Retinal pigment epithelial cell (primary cell): ENCODE measurements around the gene ARFGAP1.

Experiments used
- DNase-seq: peaks from one replicate; pipeline ENCODE4 v3.0.0-alpha.2; 2010; ENCODE audit warnings: low read depth
- H3K4me3 ChIP-seq: 2 replicates; pipeline ENCODE4 v1.5.1; 2011; ENCODE audit warnings: mild to moderate bottlenecking, low read length, control low read depth, moderate library complexity
- TF ChIP-seq, protein P1 (sequence below): conservative IDR thresholded peaks from 2 replicates; pipeline ENCODE4 v1.5.1; 2011; ENCODE audit warnings: low read depth, low read length, control low read depth, inconsistent platforms

Gene ARFGAP1

DNA sequence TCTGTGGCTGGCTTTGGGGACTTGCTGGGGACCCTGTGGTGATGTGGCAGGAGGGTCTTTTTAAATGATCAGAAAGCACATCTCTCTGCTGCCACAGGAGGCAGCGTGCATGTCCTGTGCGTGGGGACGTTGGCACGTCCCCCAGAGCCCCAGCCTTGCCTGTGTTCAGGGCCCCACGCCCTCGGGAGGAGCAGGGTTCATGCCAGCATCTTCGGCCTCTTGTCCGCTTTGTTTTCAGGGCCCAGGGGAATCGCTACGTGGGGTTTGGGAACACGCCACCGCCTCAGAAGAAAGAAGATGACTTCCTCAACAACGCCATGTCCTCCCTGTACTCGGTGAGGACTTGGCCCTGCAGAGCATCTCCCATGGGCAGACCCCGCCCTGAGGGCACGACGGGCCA lies 6.0 kb downstream of the ARFGAP1 start:
- H3K4me3 ChIP-seq, result no peak overlapping the region
- DNase-seq, result no peak
- TF ChIP-seq, protein P1, sequence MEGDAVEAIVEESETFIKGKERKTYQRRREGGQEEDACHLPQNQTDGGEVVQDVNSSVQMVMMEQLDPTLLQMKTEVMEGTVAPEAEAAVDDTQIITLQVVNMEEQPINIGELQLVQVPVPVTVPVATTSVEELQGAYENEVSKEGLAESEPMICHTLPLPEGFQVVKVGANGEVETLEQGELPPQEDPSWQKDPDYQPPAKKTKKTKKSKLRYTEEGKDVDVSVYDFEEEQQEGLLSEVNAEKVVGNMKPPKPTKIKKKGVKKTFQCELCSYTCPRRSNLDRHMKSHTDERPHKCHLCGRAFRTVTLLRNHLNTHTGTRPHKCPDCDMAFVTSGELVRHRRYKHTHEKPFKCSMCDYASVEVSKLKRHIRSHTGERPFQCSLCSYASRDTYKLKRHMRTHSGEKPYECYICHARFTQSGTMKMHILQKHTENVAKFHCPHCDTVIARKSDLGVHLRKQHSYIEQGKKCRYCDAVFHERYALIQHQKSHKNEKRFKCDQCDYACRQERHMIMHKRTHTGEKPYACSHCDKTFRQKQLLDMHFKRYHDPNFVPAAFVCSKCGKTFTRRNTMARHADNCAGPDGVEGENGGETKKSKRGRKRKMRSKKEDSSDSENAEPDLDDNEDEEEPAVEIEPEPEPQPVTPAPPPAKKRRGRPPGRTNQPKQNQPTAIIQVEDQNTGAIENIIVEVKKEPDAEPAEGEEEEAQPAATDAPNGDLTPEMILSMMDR, result no peak

DNA sequence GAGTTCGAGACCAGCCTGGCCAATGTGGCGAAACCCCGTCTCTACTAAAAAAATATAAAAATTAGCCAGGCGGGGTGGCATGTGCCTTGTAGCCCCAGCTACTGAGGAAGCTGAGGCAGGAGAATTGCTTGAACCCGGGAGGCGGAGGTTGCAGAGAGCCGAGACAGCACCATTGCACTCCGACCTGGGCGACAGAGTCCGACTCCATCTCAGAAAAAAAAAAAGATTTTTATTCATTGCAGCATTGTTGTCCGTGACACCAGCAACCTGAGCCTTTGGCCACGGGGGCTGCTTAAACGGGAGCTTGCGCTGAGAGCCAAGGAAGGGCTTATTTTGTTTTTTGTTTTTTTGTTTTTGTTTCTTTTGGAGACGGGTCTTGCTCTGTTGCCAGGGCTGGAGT lies 7.3 kb downstream of the ARFGAP1 start:
- H3K4me3 ChIP-seq, result no peak overlapping the region
- DNase-seq, result no peak
- TF ChIP-seq, protein P1, result no peak

DNA sequence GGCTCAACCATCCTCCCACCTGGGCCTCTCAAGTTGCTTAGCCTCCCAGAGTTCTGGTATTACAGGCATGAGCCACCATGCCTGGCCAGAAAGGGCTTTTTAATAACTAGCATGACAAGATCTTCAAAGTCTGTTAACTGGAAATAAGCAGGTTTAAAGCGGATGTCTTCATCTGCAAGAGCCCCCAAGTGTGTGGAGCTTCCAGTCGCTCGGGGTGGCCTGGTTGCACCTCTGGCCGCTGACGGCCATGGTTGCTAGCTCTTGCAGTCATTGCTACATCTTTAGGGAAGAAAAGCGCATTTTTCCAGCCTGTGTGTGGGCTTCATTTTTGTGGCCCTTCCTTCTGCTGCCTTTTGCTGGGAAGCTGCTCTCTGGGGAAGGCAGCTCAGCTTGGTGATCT lies 7.8 kb downstream of the ARFGAP1 start:
- TF ChIP-seq, protein P1, result no peak
- no peak for DNase-seq
- H3K4me3 ChIP-seq, result no peak overlapping the region

DNA sequence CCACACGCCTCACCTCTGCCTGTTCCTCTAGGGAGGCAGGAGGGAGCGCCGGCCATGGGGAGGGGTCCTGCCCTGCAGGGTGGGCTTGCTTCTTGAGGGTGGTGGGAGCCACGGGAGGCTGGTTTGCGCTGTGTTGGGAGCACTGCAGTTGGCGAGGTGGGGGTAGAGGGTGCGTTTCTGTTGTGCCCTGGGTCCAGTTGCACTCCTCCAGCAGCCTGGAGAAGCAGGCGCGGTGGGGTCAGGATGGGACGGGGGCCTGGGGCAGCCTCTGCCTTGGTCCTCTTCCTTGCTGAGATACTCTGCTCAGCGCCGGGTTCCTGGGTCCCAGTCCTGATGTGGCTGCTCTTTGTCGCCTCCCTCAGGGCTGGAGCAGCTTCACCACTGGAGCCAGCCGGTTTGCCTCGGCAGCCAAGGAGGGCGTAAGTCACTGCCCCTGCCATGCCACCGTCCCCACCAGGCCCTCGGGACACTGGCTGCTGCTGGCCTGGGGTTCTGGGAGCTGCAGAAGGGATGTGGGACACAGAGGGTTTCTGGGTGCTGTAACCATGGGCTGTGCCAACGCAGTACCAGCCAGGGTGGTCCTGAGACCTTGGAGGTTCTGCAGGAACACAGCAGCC lies 8.4 kb downstream of the ARFGAP1 start:
- no peak overlapping the region for H3K4me3 ChIP-seq
- DNase-seq, result no peak
- TF ChIP-seq, protein P1, result peak; percentile 56

DNA sequence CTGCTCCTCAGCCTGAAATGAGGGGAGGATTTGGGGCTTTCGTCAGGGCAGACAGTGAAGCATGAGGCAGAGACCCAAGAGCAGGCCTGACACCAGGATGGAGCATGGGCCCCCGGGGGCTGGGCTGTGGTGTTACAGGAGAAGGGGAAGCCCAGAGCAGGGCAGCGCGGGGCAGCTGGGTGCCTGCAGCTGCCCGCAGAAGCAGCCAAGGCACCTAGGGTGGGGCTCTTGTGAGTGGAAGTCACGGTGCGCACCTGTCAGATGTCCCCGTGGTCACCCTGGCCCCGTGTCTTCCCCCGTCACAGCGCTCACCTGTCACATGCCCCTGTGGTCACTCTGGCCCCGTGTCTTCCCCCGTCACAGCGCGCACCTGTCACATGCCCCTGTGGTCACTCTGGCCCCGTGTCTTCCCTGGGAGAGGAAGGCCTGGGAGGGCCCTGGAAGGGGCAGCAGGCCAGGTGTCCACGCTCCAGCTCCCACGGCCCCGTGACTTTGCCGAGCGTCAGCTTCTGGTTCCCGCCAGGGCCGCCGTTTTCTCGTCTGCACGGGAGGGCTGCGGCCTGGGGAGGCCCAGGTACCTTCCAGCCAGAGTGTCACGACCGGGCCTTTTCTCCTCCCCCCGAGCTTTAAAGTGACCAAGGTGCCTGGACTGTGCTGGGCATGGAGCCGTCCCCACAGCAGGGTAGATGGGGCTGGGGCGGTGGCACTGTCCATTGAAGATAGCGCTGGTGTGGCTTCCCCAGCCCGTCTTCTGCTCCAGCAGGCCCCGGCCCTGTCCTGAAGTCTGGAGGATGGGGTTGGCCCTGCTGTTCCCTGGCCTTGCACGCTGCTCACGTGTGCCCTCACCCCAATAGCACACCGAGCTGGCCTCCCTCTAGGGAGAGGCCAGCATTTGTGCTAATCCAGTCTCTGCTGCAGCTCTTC lies 9.4 kb downstream of the ARFGAP1 start:
- TF ChIP-seq, protein P1, result no peak
- DNase-seq, result no peak

DNA sequence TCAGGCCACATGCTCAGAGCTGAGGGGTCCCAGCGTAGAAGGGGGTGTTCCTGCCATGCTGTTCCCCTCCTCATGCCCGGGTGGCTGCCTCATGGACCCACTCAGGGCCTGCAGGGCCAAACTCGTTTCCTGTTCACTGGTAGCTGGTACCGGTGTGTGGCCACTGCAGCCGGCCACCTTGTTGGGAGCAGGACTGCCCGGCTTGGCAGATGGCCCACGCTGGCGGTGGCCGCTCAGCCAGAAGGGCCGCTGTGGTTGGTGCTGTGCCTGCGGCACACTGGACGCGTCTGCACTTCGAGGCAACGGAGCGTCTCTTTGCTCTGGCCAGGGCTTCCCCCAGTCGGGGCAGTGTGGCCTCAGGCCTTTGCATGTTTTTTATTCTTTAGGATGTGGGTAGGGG lies 10.3 kb downstream of the ARFGAP1 start:
- H3K4me3 ChIP-seq, result no peak overlapping the region
- DNase-seq, result no peak
- TF ChIP-seq, protein P1, result no peak

More for the DNA sequence above, 9.4 kb downstream of the ARFGAP1 start:
- no peak overlapping the region for H3K4me3 ChIP-seq
